IMR-90 (cell line): ENCODE measurements around the gene ARV1. TPM values are rescaled to one million over a fixed set of nuclear protein-coding genes. Genes with fewer than 3 reads are reported as not detected.

Experiments
- ATAC-seq: fragments of 200-7000 bp; cut with Tn5 transposase; 2 replicates; pipeline ENCODE4 v1.9.1; 2020; ENCODE audit warnings: low read depth, mild to moderate bottlenecking, moderate library complexity
- BruUV-seq: library from RNA; stranded (reverse); fragments of 400-500 nt; replicated peaks from 2 replicates; lab custom pipeline; 2021; lab: Mats Ljungman, UMichigan
- CTCF ChIA-PET: fragments of 300-600 bp; formaldehyde crosslinking; extraction: SDS; loops from one replicate; lab custom pipeline; 2021; ENCODE audit warnings: antibody characterized with exemption; lab: Yijun Ruan, JAX
- POLR2A ChIA-PET: fragments of 300-600 bp; sonication (Branson Sonifier 250); formaldehyde crosslinking; loops from one replicate; lab custom pipeline; 2022; ENCODE audit warnings: antibody characterized with exemption; ENCODE audit not compliant: unreplicated experiment; lab: Charles Lee
- DNase-seq: peaks from one replicate; pipeline ENCODE4 v3.0.0; 2013
- H2AFZ ChIP-seq: replicated peaks from 2 replicates; pipeline ENCODE3; 2013; ENCODE audit warnings: low read length, mild to moderate bottlenecking; ENCODE audit not compliant: poor library complexity
- H2AK5ac ChIP-seq: 2 replicates; pipeline ENCODE4 v1.6.1; 2013; ENCODE audit warnings: low read depth, low read length, inconsistent platforms
- H2AK9ac ChIP-seq: replicated peaks from 2 replicates; pipeline ENCODE3; 2013; ENCODE audit warnings: mild to moderate bottlenecking, low read depth, low read length, moderate library complexity; ENCODE audit not compliant: poor library complexity
- H2BK120ac ChIP-seq: 2 replicates; pipeline ENCODE4 v1.6.1; 2013; ENCODE audit warnings: low read depth, low read length, inconsistent platforms
- H2BK15ac ChIP-seq: 3 replicates; pipeline ENCODE4 v1.6.1; 2013; ENCODE audit warnings: low read depth, low read length, inconsistent platforms
- H2BK20ac ChIP-seq: 2 replicates; pipeline ENCODE4 v1.6.1; 2013; ENCODE audit warnings: low read depth, mild to moderate bottlenecking, inconsistent platforms, low read length, moderate library complexity
- H2BK5ac ChIP-seq: 2 replicates; pipeline ENCODE4 v1.6.1; 2013; ENCODE audit warnings: mild to moderate bottlenecking, low read depth, low read length, inconsistent platforms; ENCODE audit not compliant: poor library complexity, severe bottlenecking
- H3K14ac ChIP-seq: replicated peaks from 2 replicates; pipeline ENCODE4 v1.6.1; 2013; ENCODE audit warnings: low read depth, low read length, inconsistent platforms
- H3K18ac ChIP-seq: 2 replicates; pipeline ENCODE4 v1.6.1; 2013; ENCODE audit warnings: low read depth, low read length, control low read depth
- H3K23ac ChIP-seq: 2 replicates; pipeline ENCODE4 v1.6.1; 2013; ENCODE audit warnings: low read depth, low read length, inconsistent platforms
- H3K27ac ChIP-seq: 2 replicates; pipeline ENCODE4 v1.5.1; 2013; ENCODE audit warnings: mild to moderate bottlenecking, control low read depth, low read length; ENCODE audit not compliant: insufficient read depth
- H3K27me3 ChIP-seq: 2 replicates; pipeline ENCODE4 v1.6.1; 2013; ENCODE audit warnings: low read length; ENCODE audit not compliant: control insufficient read depth, insufficient read depth
- H3K36me3 ChIP-seq: 2 replicates; pipeline ENCODE4 v1.6.1; 2013; ENCODE audit warnings: low read length, mixed read lengths; ENCODE audit not compliant: control insufficient read depth, insufficient read depth
- H3K4ac ChIP-seq: 2 replicates; pipeline ENCODE4 v1.6.1; 2013; ENCODE audit warnings: low read depth, low read length, inconsistent platforms
- H3K4me1 ChIP-seq: 2 replicates; pipeline ENCODE4 v1.6.1; 2013; ENCODE audit warnings: low read length, mixed read lengths; ENCODE audit not compliant: control insufficient read depth, insufficient read depth
- H3K4me2 ChIP-seq: 2 replicates; pipeline ENCODE4 v1.6.1; 2013; ENCODE audit warnings: low read depth, mild to moderate bottlenecking, control low read depth, low read length, moderate library complexity
- H3K4me3 ChIP-seq: 2 replicates; pipeline ENCODE4 v1.5.1; 2013; ENCODE audit warnings: low read depth, mild to moderate bottlenecking, control low read depth, low read length, moderate library complexity; ENCODE audit not compliant: insufficient read depth
- H3K56ac ChIP-seq: 2 replicates; pipeline ENCODE4 v1.6.1; 2013; ENCODE audit warnings: low read length, inconsistent platforms; ENCODE audit not compliant: insufficient read depth; ENCODE audit errors: extremely low read depth
- H3K79me1 ChIP-seq, 2 experiments: 2 replicates each; pipeline ENCODE4 v1.6.1; 2013; ENCODE audit warnings: low read length in 2 of 2, inconsistent platforms in 1 of 2, low read depth in 1 of 2
- H3K9ac ChIP-seq: 2 replicates; pipeline ENCODE4 v1.6.1; 2013; ENCODE audit warnings: low read depth, low read length, control low read depth
- H3K9me1 ChIP-seq: 2 replicates; pipeline ENCODE4 v1.6.1; 2013; ENCODE audit warnings: low read length, inconsistent platforms; ENCODE audit not compliant: insufficient read depth
- H3K9me3 ChIP-seq: 2 replicates; pipeline ENCODE4 v1.6.1; 2013; ENCODE audit warnings: low read length; ENCODE audit not compliant: control insufficient read depth, insufficient read depth
- H4K20me1 ChIP-seq: 2 replicates; pipeline ENCODE4 v1.6.1; 2013; ENCODE audit warnings: low read length, inconsistent platforms; ENCODE audit not compliant: insufficient read depth
- H4K5ac ChIP-seq: 2 replicates; pipeline ENCODE4 v1.6.1; 2013; ENCODE audit warnings: mild to moderate bottlenecking, low read depth, low read length, control low read depth
- H4K8ac ChIP-seq, 2 experiments: 2 replicates each; pipeline ENCODE4 v1.6.1; 2013; ENCODE audit warnings: low read depth in 2 of 2, low read length in 2 of 2, control low read depth in 1 of 2, inconsistent platforms in 1 of 2
- H4K91ac ChIP-seq: 2 replicates; pipeline ENCODE4 v1.6.1; 2013; ENCODE audit warnings: low read depth, low read length, inconsistent platforms; ENCODE audit not compliant: insufficient read depth
- BHLHE40 ChIP-seq: fragments of 150-350 bp; IDR thresholded peaks from 2 replicates; pipeline ENCODE4 v1.6.1; 2016; ENCODE audit warnings: mild to moderate bottlenecking, low read depth, low read length
- CEBPB ChIP-seq: IDR thresholded peaks from 2 replicates; pipeline ENCODE4 v1.6.1; 2012; ENCODE audit warnings: low read depth, low read length, improper control_type of control experiment
- CHD1 ChIP-seq: IDR thresholded peaks from 2 replicates; pipeline ENCODE4 v1.6.1; 2012; ENCODE audit warnings: low read depth, low read length, improper control_type of control experiment
- CTCF ChIP-seq: conservative IDR thresholded peaks from 2 replicates; pipeline ENCODE4 v1.5.1; 2012; ENCODE audit warnings: mild to moderate bottlenecking, low read depth, low read length, improper control_type of control experiment
- ELK1 ChIP-seq: fragments of 150-350 bp; IDR thresholded peaks from 2 replicates; pipeline ENCODE4 v1.6.1; 2016; ENCODE audit warnings: low read depth, mild to moderate bottlenecking, low read length, moderate library complexity, borderline replicate concordance
- FOS ChIP-seq: fragments of 150-350 bp; IDR thresholded peaks from 2 replicates; pipeline ENCODE4 v1.6.1; 2016; ENCODE audit warnings: low read depth, low read length
- MAZ ChIP-seq: IDR thresholded peaks from 2 replicates; pipeline ENCODE4 v1.6.1; 2012; ENCODE audit warnings: low read depth, mild to moderate bottlenecking, low read length, improper control_type of control experiment, moderate library complexity, borderline replicate concordance
- MXI1 ChIP-seq: IDR thresholded peaks from 2 replicates; pipeline ENCODE4 v1.6.1; 2012; ENCODE audit warnings: low read depth, mild to moderate bottlenecking, low read length, moderate library complexity, borderline replicate concordance
- NFE2L2 ChIP-seq: fragments of 150-350 bp; IDR thresholded peaks from 2 replicates; pipeline ENCODE4 v1.6.1; 2016; ENCODE audit warnings: low read depth, mild to moderate bottlenecking, low read length
- POLR2A ChIP-seq: IDR thresholded peaks from 2 replicates; pipeline ENCODE4 v1.6.1; 2012; ENCODE audit warnings: mild to moderate bottlenecking, low read depth, low read length
- RAD21 ChIP-seq: IDR thresholded peaks from 2 replicates; pipeline ENCODE4 v1.6.1; 2012; ENCODE audit warnings: low read length, improper control_type of control experiment
- RCOR1 ChIP-seq: IDR thresholded peaks from 2 replicates; pipeline ENCODE4 v1.6.1; 2012; ENCODE audit warnings: mild to moderate bottlenecking, low read length, improper control_type of control experiment; ENCODE audit not compliant: insufficient replicate concordance
- RFX5 ChIP-seq: IDR thresholded peaks from 2 replicates; pipeline ENCODE4 v1.8.0; 2012; ENCODE audit warnings: low read depth, mild to moderate bottlenecking, low read length, moderate library complexity
- SMC3 ChIP-seq: fragments of 150-350 bp; IDR thresholded peaks from 2 replicates; pipeline ENCODE4 v1.6.1; 2016; ENCODE audit warnings: low read depth, mild to moderate bottlenecking, antibody characterized with exemption, low read length, moderate library complexity
- USF2 ChIP-seq: fragments of 150-350 bp; IDR thresholded peaks from 2 replicates; pipeline ENCODE4 v1.6.1; 2017; ENCODE audit warnings: mild to moderate bottlenecking, antibody characterized with exemption, low read length, low read depth
- WGBS, 2 experiments: methylation state at CpG; one replicate each; pipeline versions ENCODE4 v1.1.5 to v1.1.7; 2013; ENCODE audit warnings: missing lambda C conversion rate in 2 of 2; ENCODE audit not compliant: insufficient read length in 1 of 2; ENCODE audit errors: extremely low coverage in 2 of 2; 5-methylcytosine and 5-hydroxymethylcytosine counted together
- dilution Hi-C: fragments of 300-500 bp; cut with HindIII; formaldehyde crosslinking; loops from one replicate; pipeline ENCODE4 v1.14.3; 2018; ENCODE audit warnings: low sequenced_read_pairs; ENCODE audit not compliant: unreplicated experiment
- in situ Hi-C: fragments of 300-500 bp; cut with MboI; formaldehyde crosslinking; loops from 3 replicates; pipeline ENCODE4 v1.14.3; 2019; ENCODE audit warnings: low sequenced_read_pairs, inconsistent platforms, mixed read lengths
- intact Hi-C: fragments of 100-400 bp; cut with micrococcal nuclease; formaldehyde crosslinking; loops from 2 replicates; pipeline ENCODE4 v1.10.0; 2022
- polyA plus RNA-seq, 3 experiments: library from polyadenylated mRNA; depleted of rRNA; stranded (reverse); fragments of >200 nt; gene quantifications; 2 replicates each; pipeline ENCODE4 v1.2.3, GENCODE V29; 2012; ENCODE audit warnings: low replicate concordance in 1 of 3
- total RNA-seq: library from RNA; depleted of rRNA; stranded (reverse); fragments of >200 nt; gene quantifications from 2 replicates; pipeline ENCODE4 v1.2.3, GENCODE V29; 2012

The ARV1 gene
- total and polyA plus RNA-seq, 2 of the 4 experiments (the other 2 are of a cell fraction) = 19.0 to 22.9 TPM

- dilution Hi-C loops = no loop called here
- no peak overlapping the region for H3K27ac ChIP-seq
- ChIA-PET POLR2A (no interaction called here), CTCF (no interaction called here)
- H4K20me1 ChIP-seq = no peaks in the 10 kb centered on the region
- no peaks in the 10 kb centered on the region for H3K27me3 ChIP-seq
- no peak overlapping the region for H3K18ac ChIP-seq
- H3K4me1 ChIP-seq = 0 out of 2 replicates have a peak, but pooled peaks cover 2% of the 10 kb centered on the region
- H4K8ac ChIP-seq = no peak overlapping the region
- H2BK5ac ChIP-seq = no peak overlapping the region
- H3K14ac ChIP-seq = no peak overlapping the region
- no peak overlapping the region for H4K91ac ChIP-seq
- H3K9me1 ChIP-seq = peaks cover 2% of the 10 kb centered on the region; the same call in 1 of the 2 replicates
- no TSS peak for BruUV-seq
- H3K23ac ChIP-seq = no peak overlapping the region
- peaks cover 27 to 39% of the 10 kb centered on the region in 2 experiments for H3K79me1 ChIP-seq
- H3K9me3 ChIP-seq = no peaks in the 10 kb centered on the region
- 100% methylated on average over 1 to 2 of the region's 3 CpGs for WGBS, 2 experiments
- H2BK15ac ChIP-seq = no peak overlapping the region
- H3K4me2 ChIP-seq = no peak overlapping the region
- H2AK9ac ChIP-seq = no peak overlapping the region
- no peak overlapping the region for H4K5ac ChIP-seq
- intact Hi-C loops = loop anchor here (5.0 kb wide), 1 partner anchor 38 kb away; no protein-coding TSS in a partner anchor
- peaks cover 2% of the 10 kb centered on the region; the same call in 1 of the 2 replicates for H3K36me3 ChIP-seq
- ATAC-seq = no peak
- H2AFZ ChIP-seq = no peak overlapping the region
- H2AK5ac ChIP-seq = no peak overlapping the region
- no peak overlapping the region for H3K4ac ChIP-seq
- no peak overlapping the region for H3K9ac ChIP-seq
- no peak overlapping the region for H3K4me3 ChIP-seq
- H2BK120ac ChIP-seq = no peak overlapping the region
- no peak overlapping the region for H2BK20ac ChIP-seq
- no peak overlapping the region for H3K56ac ChIP-seq
- in situ Hi-C loops = no loop called here
- no peak for DNase-seq
- TF ChIP-seq RAD21 = no peak
- TF ChIP-seq CTCF = no peak
- no peak for TF ChIP-seq BHLHE40
- TF ChIP-seq USF2 = no peak
- TF ChIP-seq POLR2A = no peak
- TF ChIP-seq RCOR1 = no peak
- no peak for TF ChIP-seq FOS
- TF ChIP-seq ELK1 = no peak
- TF ChIP-seq CHD1 = no peak
- no peak for TF ChIP-seq MAZ
- no peak for TF ChIP-seq SMC3
- TF ChIP-seq NFE2L2 = no peak
- no peak for TF ChIP-seq CEBPB
- TF ChIP-seq MXI1 = no peak
- no peak for TF ChIP-seq RFX5
Observed at GRCh38 chr1:230975636-230976035, 3.3 kb upstream of the ARV1 start.
